Activated B cell treated with CpG ODN at 0.5 μM for 24 hours (primary cell): ENCODE results near the gene SMAD9. TPM values are rescaled to one million over a fixed set of nuclear protein-coding genes. Genes with fewer than 3 reads are reported as not detected.
A peak's percentile ranks its signal among the peaks of the same experiment; 100 is the strongest.

Experiments
- ATAC-seq: fragments of 200-7000 bp; cut with Tn5 transposase; one replicate; pipeline ENCODE4 v1.10.0; 2021; ENCODE audit warnings: low read depth, mild to moderate bottlenecking, moderate library complexity
- CTCF ChIA-PET: fragments of 350-600 bp; sonication (Branson Sonifier 250); formaldehyde crosslinking; loops from one replicate; lab custom pipeline; 2021; ENCODE audit warnings: antibody characterized with exemption; lab: Charles Lee
- POLR2A ChIA-PET: fragments of 350-600 bp; sonication (Branson Sonifier 250); formaldehyde crosslinking; loops from one replicate; lab custom pipeline; 2021; ENCODE audit warnings: antibody characterized with exemption; lab: Charles Lee
- DNase-seq: peaks from one replicate; pipeline ENCODE4 v3.0.0; 2022
- H3K27ac Mint-ChIP-seq: one replicate; pipeline ENCODE4 v1.8.0; 2020; ENCODE audit warnings: mixed read lengths
- H3K27me3 Mint-ChIP-seq: one replicate; pipeline ENCODE4 v1.8.0; 2021; ENCODE audit warnings: mixed read lengths
- H3K36me3 Mint-ChIP-seq: one replicate; pipeline ENCODE4 v1.8.0; 2021; ENCODE audit warnings: low read depth, mixed read lengths
- H3K4me1 Mint-ChIP-seq: one replicate; pipeline ENCODE4 v1.8.0; 2021; ENCODE audit warnings: mixed read lengths
- H3K4me3 Mint-ChIP-seq: one replicate; pipeline ENCODE4 v1.8.0; 2020; ENCODE audit warnings: mild to moderate bottlenecking, mixed read lengths
- H3K9me3 Mint-ChIP-seq: one replicate; pipeline ENCODE4 v1.8.0; 2020; ENCODE audit warnings: mixed read lengths
- CTCF ChIP-seq: fragments of 200-600 bp; IDR thresholded peaks from one replicate; pipeline ENCODE4 v1.8.0; 2022; ENCODE audit warnings: antibody characterized with exemption, mild to moderate bottlenecking
- intact Hi-C: fragments of 100-400 bp; cut with micrococcal nuclease; formaldehyde crosslinking; loops from one replicate; pipeline ENCODE4 v1.15.1; 2024
- total RNA-seq: library from RNA; stranded (reverse); gene quantifications from 2 replicates; pipeline ENCODE4 v1.2.3, GENCODE V29; 2022

Gene SMAD9
- total RNA-seq, 1 donor from 2014 or later = not detected

GRCh38 chr13:36806102-36806501, 113.9 kb downstream of the SMAD9 start:
- POLR2A ChIA-PET = interaction anchor here (0.8 kb wide), 1 partner anchor 13 kb away, joined by 3 read pairs; the partner anchor contains the start of gene RFXAP
- no peak for TF ChIP-seq CTCF
- Mint-ChIP-seq H3K36me3 (no peaks in the 10 kb centered on the region), H3K4me1 (peaks cover 18% of the 10 kb centered on the region), H3K4me3 (no peak overlapping the region), H3K27me3 (peaks cover 4% of the 10 kb centered on the region), H3K27ac (no peak overlapping the region), H3K9me3 (no peaks in the 10 kb centered on the region)
- ATAC-seq = peak; percentile 50
- intact Hi-C loops = loop anchor here (1.0 kb wide), 1 partner anchor 13 kb away; the partner anchor contains the start of gene RFXAP
- DNase-seq = no peak
- CTCF ChIA-PET = interaction anchor here (1.3 kb wide), 1 partner anchor 9 kb away, joined by 3 read pairs; no protein-coding TSS in a partner anchor

- no peaks in the 10 kb centered on the region for H3K27me3 Mint-ChIP-seq
- ATAC-seq = no peak
- no peak for DNase-seq
- no peak overlapping the region for H3K27ac Mint-ChIP-seq
- no peaks in the 10 kb centered on the region for H3K9me3 Mint-ChIP-seq
- no peak for TF ChIP-seq CTCF
- no peaks in the 10 kb centered on the region for H3K36me3 Mint-ChIP-seq
- peaks cover 18% of the 10 kb centered on the region for H3K4me1 Mint-ChIP-seq
- no peak overlapping the region for H3K4me3 Mint-ChIP-seq
- CTCF ChIA-PET = no interaction called here
- intact Hi-C loops = no loop called here
- POLR2A ChIA-PET = no interaction called here
These were observed 115.5 kb downstream of the SMAD9 start for GRCh38 chr13:36804588-36804987.

- POLR2A ChIA-PET = no interaction called here
- intact Hi-C loops = no loop called here
- no peaks in the 10 kb centered on the region for H3K9me3 Mint-ChIP-seq
- DNase-seq (no peak), ATAC-seq (no peak)
- H3K27me3 Mint-ChIP-seq = no peaks in the 10 kb centered on the region
- H3K36me3 Mint-ChIP-seq = no peaks in the 10 kb centered on the region
- no peak overlapping the region for H3K27ac Mint-ChIP-seq
- CTCF ChIA-PET = no interaction called here
- H3K4me1 Mint-ChIP-seq = peaks cover 9% of the 10 kb centered on the region
- TF ChIP-seq CTCF = no peak
- no peak overlapping the region for H3K4me3 Mint-ChIP-seq
These were observed 119.0 kb downstream of the SMAD9 start for GRCh38 chr13:36801035-36801434.

- intact Hi-C loops = no loop called here
- Mint-ChIP-seq H3K4me1 (no peaks in the 10 kb centered on the region), H3K27ac (no peak overlapping the region), H3K9me3 (no peaks in the 10 kb centered on the region), H3K4me3 (no peak overlapping the region), H3K27me3 (peaks cover 7% of the 10 kb centered on the region), H3K36me3 (no peaks in the 10 kb centered on the region)
- POLR2A ChIA-PET = no interaction called here
- TF ChIP-seq CTCF = no peak
- ATAC-seq (no peak), DNase-seq (no peak)
- CTCF ChIA-PET = no interaction called here
These were observed 124.0 kb downstream of the SMAD9 start for GRCh38 chr13:36796052-36796451.

GRCh38 chr13:36795463-36795862, 124.6 kb downstream of the SMAD9 start:
- peaks cover 7% of the 10 kb centered on the region for H3K27me3 Mint-ChIP-seq
- no peaks in the 10 kb centered on the region for H3K4me1 Mint-ChIP-seq
- no peak overlapping the region for H3K4me3 Mint-ChIP-seq
- ChIA-PET CTCF (no interaction called here), POLR2A (no interaction called here)
- H3K9me3 Mint-ChIP-seq = no peaks in the 10 kb centered on the region
- intact Hi-C loops = no loop called here
- no peak for DNase-seq
- no peak for ATAC-seq
- no peak for TF ChIP-seq CTCF
- no peaks in the 10 kb centered on the region for H3K36me3 Mint-ChIP-seq
- H3K27ac Mint-ChIP-seq = no peak overlapping the region

Other genes starting within 250 kb of the SMAD9 start
- not detected in 2 replicates for gene SERTM1, start 246.2 kb downstream of the SMAD9 start, total RNA-seq
- 8.8 and 9.6 TPM in 2 replicates for gene RFXAP, start 101.0 kb downstream of the SMAD9 start, total RNA-seq
- gene ALG5, start 79.1 kb upstream of the SMAD9 start, total RNA-seq = 24.0 and 25.8 TPM in 2 replicates
- gene EXOSC8, start 80.5 kb upstream of the SMAD9 start, total RNA-seq = 57.7 and 61.8 TPM in 2 replicates
- gene SUPT20H, start 139.4 kb upstream of the SMAD9 start, total RNA-seq = 61.9 and 66.6 TPM in 2 replicates
- not detected in 2 replicates for gene CSNK1A1L, start 185.4 kb upstream of the SMAD9 start, total RNA-seq